Neural progenitor cell (in vitro differentiated cells): ENCODE results near the gene MACROD2.

Experiments
- CTCF ChIP-seq: fragments of 200-600 bp; sonication (generic); IDR thresholded peaks from 2 replicates; pipeline ENCODE4 v1.5.1; 2017; ENCODE audit warnings: antibody characterized with exemption, mild to moderate bottlenecking
- EZH2 ChIP-seq: fragments of 200-600 bp; sonication (generic); IDR thresholded peaks from 2 replicates; pipeline ENCODE4 v1.6.1; 2017; ENCODE audit warnings: antibody characterized with exemption, mild to moderate bottlenecking, moderate library complexity

GRCh38 chr20:14113416-14113815 is 118.1 kb downstream of the MACROD2 start:
- no peak for TF ChIP-seq CTCF
- TF ChIP-seq EZH2 = no peak
